DMS79 (cell line): ENCODE data around the gene ATXN10.

ENCODE experiments used
- DNase-seq: peaks from one replicate; lab custom pipeline; 2025; lab: John Stamatoyannopoulos, UW

ATXN10 gene

GRCh38 chr22:45758603-45759002, 87.0 kb downstream of the ATXN10 start:
- DNase-seq = no peak

GRCh38 chr22:45760682-45761081, 89.0 kb downstream of the ATXN10 start:
- DNase-seq = no peak

- no peak for DNase-seq
Measured at GRCh38 chr22:45762545-45763235, 91.1 kb downstream of the ATXN10 start.

- DNase-seq = no peak
Measured at GRCh38 chr22:45763236-45763624, 91.6 kb downstream of the ATXN10 start.

GRCh38 chr22:45768490-45768889, 96.9 kb downstream of the ATXN10 start:
- no peak for DNase-seq

GRCh38 chr22:45769569-45770210, 98.1 kb downstream of the ATXN10 start:
- no peak for DNase-seq

GRCh38 chr22:45770506-45770905, 98.9 kb downstream of the ATXN10 start:
- no peak for DNase-seq

GRCh38 chr22:45771057-45771456, 99.4 kb downstream of the ATXN10 start:
- DNase-seq = no peak

GRCh38 chr22:45771711-45772110, 100.1 kb downstream of the ATXN10 start:
- no peak for DNase-seq

GRCh38 chr22:45772743-45773142, 101.1 kb downstream of the ATXN10 start:
- no peak for DNase-seq

- DNase-seq = no peak
Measured at GRCh38 chr22:45774001-45774670, 102.5 kb downstream of the ATXN10 start.

GRCh38 chr22:45775062-45775461, 103.4 kb downstream of the ATXN10 start:
- no peak for DNase-seq

- no peak for DNase-seq
Measured at GRCh38 chr22:45775569-45776312, 104.1 kb downstream of the ATXN10 start.

GRCh38 chr22:45776313-45776585, 104.6 kb downstream of the ATXN10 start:
- no peak for DNase-seq

GRCh38 chr22:45777046-45777851, 105.6 kb downstream of the ATXN10 start:
- no peak for DNase-seq

GRCh38 chr22:45777852-45778375, 106.3 kb downstream of the ATXN10 start:
- no peak for DNase-seq

- no peak for DNase-seq
Measured at GRCh38 chr22:45781459-45781858, 109.8 kb downstream of the ATXN10 start.

GRCh38 chr22:45781966-45782365, 110.3 kb downstream of the ATXN10 start:
- no peak for DNase-seq

GRCh38 chr22:45783021-45783420, 111.4 kb downstream of the ATXN10 start:
- DNase-seq = no peak

- no peak for DNase-seq
Measured at GRCh38 chr22:45783690-45784089, 112.1 kb downstream of the ATXN10 start.

- DNase-seq = no peak
Measured at GRCh38 chr22:45784357-45785277, 113.0 kb downstream of the ATXN10 start.
